Measurements from ENCODE around the gene CDKL1.

DNA sequence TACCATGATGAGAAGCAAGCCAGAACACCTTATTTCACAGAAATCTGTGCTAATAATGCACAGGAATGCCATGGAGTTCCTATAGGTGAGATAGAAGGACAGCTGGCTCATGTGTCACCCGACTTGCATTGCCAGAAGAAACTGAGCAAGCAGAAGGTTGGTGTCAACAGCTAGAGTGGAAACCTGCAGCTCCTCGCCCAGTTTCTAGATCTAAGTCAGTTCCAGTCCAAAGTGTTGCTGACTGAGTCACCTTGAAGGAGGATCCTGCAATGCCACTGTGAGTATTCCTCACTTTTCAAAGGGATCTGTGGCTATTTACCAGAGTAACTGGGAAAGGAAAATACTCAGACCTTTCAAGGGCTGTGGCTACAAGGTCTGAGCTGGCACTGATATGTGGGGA, 17.1 kb downstream of the CDKL1 start:
- TF ChIP-seq, protein P1, sequence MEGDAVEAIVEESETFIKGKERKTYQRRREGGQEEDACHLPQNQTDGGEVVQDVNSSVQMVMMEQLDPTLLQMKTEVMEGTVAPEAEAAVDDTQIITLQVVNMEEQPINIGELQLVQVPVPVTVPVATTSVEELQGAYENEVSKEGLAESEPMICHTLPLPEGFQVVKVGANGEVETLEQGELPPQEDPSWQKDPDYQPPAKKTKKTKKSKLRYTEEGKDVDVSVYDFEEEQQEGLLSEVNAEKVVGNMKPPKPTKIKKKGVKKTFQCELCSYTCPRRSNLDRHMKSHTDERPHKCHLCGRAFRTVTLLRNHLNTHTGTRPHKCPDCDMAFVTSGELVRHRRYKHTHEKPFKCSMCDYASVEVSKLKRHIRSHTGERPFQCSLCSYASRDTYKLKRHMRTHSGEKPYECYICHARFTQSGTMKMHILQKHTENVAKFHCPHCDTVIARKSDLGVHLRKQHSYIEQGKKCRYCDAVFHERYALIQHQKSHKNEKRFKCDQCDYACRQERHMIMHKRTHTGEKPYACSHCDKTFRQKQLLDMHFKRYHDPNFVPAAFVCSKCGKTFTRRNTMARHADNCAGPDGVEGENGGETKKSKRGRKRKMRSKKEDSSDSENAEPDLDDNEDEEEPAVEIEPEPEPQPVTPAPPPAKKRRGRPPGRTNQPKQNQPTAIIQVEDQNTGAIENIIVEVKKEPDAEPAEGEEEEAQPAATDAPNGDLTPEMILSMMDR (IDR thresholded peaks at IDR 0.05), result no peak
- TF ChIP-seq POLR2A (IDR thresholded peaks at IDR 0.05), result no peak

All from esophagus squamous epithelium (tissue), 4 donors.